Ascending aorta (tissue), 2 donors: ENCODE measurements around the gene ITGA5. TPM values are rescaled to one million over a fixed set of nuclear protein-coding genes. Genes with fewer than 3 reads are reported as not detected.
A peak's percentile ranks its signal among the peaks of the same experiment; 100 is the strongest.

ENCODE experiments used
- DNase-seq, 2 donors: peaks; one replicate each; pipeline ENCODE4 v3.0.0-alpha.2; 2019; ENCODE audit warnings: low spot score in 2 of 2
- H3K27ac ChIP-seq, 2 donors: fragments of 200-600 bp; sonication (generic); one replicate each; pipeline ENCODE4 v1.5.1; 2016 to 2017; ENCODE audit warnings: mild to moderate bottlenecking in 1 of 2
- H3K27me3 ChIP-seq: fragments of 200-600 bp; sonication (generic); one replicate; pipeline ENCODE4 v1.5.1; 2017
- H3K36me3 ChIP-seq, 2 donors: fragments of 200-600 bp; sonication (generic); one replicate each; pipeline ENCODE4 v1.5.1; 2016
- H3K4me1 ChIP-seq, 2 donors: fragments of 200-600 bp; sonication (generic); one replicate each; pipeline ENCODE4 v1.5.1; 2016 to 2017; ENCODE audit warnings: mild to moderate bottlenecking in 1 of 2
- H3K4me3 ChIP-seq, 2 donors: fragments of 200-600 bp; sonication (generic); one replicate each; pipeline ENCODE4 v1.5.1; 2016 to 2017; ENCODE audit warnings: mild to moderate bottlenecking in 1 of 2
- H3K9me3 ChIP-seq, 2 donors: fragments of 200-600 bp; sonication (generic); one replicate each; pipeline ENCODE4 v1.5.1; 2016
- intact Hi-C: fragments of 100-400 bp; cut with DNase I; formaldehyde crosslinking; loops from one replicate; pipeline ENCODE4 v1.15.1; 2023
- total RNA-seq: library from RNA; depleted of rRNA; stranded (reverse); fragments of >200 nt; gene quantifications from one replicate; pipeline ENCODE4 v1.1.0, GENCODE V29; 2016
- TF ChIP-seq, protein P1 (sequence below), 3 experiments: fragments of 200-600 bp in 2 of 3; fragments of 450-650 bp in 1 of 3; sonication (generic) in 2 of 3; IDR thresholded peaks; one replicate each; pipeline ENCODE4 v1.5.1; 2016 to 2019; ENCODE audit warnings: antibody characterized with exemption in 3 of 3, mild to moderate bottlenecking in 1 of 3, moderate library complexity in 1 of 3

ITGA5 gene
- total RNA-seq, 1 donor from 2014 or later = 973 TPM

DNA sequence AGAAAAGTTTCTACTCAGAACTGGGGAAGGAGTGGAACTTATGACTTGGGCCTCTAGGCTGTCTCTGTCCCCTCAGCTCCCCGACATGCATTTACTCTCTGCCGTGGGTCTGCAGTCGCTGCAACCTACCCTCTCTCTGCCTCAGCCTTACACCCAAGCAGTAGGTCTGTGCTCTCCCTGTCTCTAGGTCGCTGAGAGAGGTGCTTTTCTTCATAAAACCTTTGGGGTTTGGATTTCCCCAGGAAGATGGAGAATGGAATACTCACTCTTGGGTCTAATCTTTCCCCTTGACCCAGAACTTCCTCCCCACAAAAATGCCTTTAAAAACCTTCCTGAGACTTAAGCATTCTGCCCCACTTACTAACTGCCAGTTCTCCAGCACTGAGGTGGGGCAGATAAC, 67.7 kb downstream of the ITGA5 start:
- Histone ChIP-seq H3K36me3 (peaks cover 42 to 49% of the 10 kb centered on the region in 2 donors), H3K27ac (peak overlapping the region in 1 of 2 donors; percentile 75), H3K4me3 (no peak overlapping the region), H3K9me3 (no peaks in the 10 kb centered on the region), H3K4me1 (peaks cover 6 to 15% of the 10 kb centered on the region in 2 donors), H3K27me3 (no peaks in the 10 kb centered on the region)
- intact Hi-C loops = loop anchor here (10.0 kb wide), 1 partner anchor 337 kb away; no protein-coding TSS in a partner anchor
- DNase-seq = no peak
- TF ChIP-seq, protein P1, sequence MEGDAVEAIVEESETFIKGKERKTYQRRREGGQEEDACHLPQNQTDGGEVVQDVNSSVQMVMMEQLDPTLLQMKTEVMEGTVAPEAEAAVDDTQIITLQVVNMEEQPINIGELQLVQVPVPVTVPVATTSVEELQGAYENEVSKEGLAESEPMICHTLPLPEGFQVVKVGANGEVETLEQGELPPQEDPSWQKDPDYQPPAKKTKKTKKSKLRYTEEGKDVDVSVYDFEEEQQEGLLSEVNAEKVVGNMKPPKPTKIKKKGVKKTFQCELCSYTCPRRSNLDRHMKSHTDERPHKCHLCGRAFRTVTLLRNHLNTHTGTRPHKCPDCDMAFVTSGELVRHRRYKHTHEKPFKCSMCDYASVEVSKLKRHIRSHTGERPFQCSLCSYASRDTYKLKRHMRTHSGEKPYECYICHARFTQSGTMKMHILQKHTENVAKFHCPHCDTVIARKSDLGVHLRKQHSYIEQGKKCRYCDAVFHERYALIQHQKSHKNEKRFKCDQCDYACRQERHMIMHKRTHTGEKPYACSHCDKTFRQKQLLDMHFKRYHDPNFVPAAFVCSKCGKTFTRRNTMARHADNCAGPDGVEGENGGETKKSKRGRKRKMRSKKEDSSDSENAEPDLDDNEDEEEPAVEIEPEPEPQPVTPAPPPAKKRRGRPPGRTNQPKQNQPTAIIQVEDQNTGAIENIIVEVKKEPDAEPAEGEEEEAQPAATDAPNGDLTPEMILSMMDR (IDR thresholded peaks at IDR 0.05) = no peak

DNA sequence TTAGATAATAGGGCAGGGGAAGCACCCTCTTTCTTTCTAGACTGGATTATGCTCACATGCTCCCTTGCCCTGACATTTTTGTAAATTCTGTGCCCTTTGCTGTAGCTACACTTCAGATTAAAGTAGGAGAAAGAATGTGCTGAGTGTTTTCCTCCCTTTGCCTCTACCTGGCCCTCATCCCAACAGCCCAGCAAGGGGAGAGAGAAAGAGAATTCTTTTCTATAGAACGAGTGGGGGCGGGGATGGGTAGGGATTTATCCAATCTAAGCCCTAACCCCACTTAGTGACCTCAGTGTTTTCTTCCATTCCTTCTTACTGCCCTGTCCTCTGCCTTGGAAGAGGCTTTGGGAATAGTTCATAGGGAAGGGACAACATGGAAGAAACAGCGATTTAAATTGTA, 68.3 kb downstream of the ITGA5 start:
- Histone ChIP-seq H3K9me3 (no peaks in the 10 kb centered on the region), H3K27me3 (no peaks in the 10 kb centered on the region), H3K36me3 (peaks cover 48 to 55% of the 10 kb centered on the region in 2 donors), H3K27ac (no peak overlapping the region), H3K4me1 (peaks cover 6 to 15% of the 10 kb centered on the region in 2 donors), H3K4me3 (no peak overlapping the region)
- TF ChIP-seq, protein P1 (IDR thresholded peaks at IDR 0.05) = no peak
- intact Hi-C loops = loop anchor here (10.0 kb wide), 1 partner anchor 336 kb away; no protein-coding TSS in a partner anchor
- no peak for DNase-seq

GRCh38 chr12:54349679-54350078, 69.4 kb downstream of the ITGA5 start:
- Histone ChIP-seq H3K9me3 (no peaks in the 10 kb centered on the region), H3K27me3 (no peaks in the 10 kb centered on the region), H3K36me3 (peaks cover 58 to 65% of the 10 kb centered on the region in 2 donors), H3K27ac (no peak overlapping the region), H3K4me1 (peaks cover 6 to 15% of the 10 kb centered on the region in 2 donors), H3K4me3 (no peak overlapping the region)
- intact Hi-C loops = loop anchor here (10.0 kb wide), 1 partner anchor 335 kb away; no protein-coding TSS in a partner anchor
- DNase-seq = no peak
- TF ChIP-seq, protein P1 (IDR thresholded peaks at IDR 0.05) = no peak

DNA sequence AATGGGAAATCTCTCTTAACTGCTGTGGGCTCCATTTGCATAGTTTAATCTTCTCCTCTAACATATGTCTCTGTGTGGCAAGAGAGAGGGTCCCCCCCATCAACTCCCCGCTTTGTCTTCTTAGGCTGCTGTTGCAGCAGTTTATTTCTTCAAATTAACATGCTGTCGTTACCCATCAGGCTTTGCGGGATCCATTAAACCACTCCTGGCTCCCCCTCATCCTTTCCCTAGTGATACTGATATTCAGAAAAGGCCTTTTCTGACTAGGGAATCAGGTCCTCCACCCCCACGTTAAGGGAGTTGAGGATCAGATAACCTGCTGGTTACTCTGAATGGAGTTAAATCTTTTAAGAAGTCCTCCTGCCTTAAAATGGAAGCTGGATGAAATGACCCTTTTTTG, 70.0 kb downstream of the ITGA5 start:
- Histone ChIP-seq H3K36me3 (peaks cover 64 to 72% of the 10 kb centered on the region in 2 donors), H3K4me1 (peaks cover 6 to 15% of the 10 kb centered on the region in 2 donors), H3K9me3 (no peaks in the 10 kb centered on the region), H3K27ac (no peak overlapping the region), H3K27me3 (no peaks in the 10 kb centered on the region), H3K4me3 (no peak overlapping the region)
- DNase-seq = no peak
- TF ChIP-seq, protein P1 (IDR thresholded peaks at IDR 0.05) = no peak
- intact Hi-C loops = no loop called here

Other genes starting within 250 kb of the ITGA5 start
- gene SMUG1, start 230.3 kb downstream of the ITGA5 start, total RNA-seq = 21.9 TPM
- 19.4 TPM for gene CBX5, start 139.1 kb downstream of the ITGA5 start, total RNA-seq
- 292 TPM for gene HNRNPA1, start 138.5 kb downstream of the ITGA5 start, total RNA-seq
- not detected for gene NFE2, start 118.3 kb downstream of the ITGA5 start, total RNA-seq
- gene COPZ1, start 94.1 kb downstream of the ITGA5 start, total RNA-seq = 60.3 TPM
- gene GPR84, start 54.8 kb downstream of the ITGA5 start, total RNA-seq = not detected
- 53.2 TPM for gene ZNF385A, start 34.5 kb downstream of the ITGA5 start, total RNA-seq
- not detected for gene GTSF1, start 54.3 kb upstream of the ITGA5 start, total RNA-seq
- gene NCKAP1L, start 78.5 kb upstream of the ITGA5 start, total RNA-seq = 5.4 TPM
- 82.1 TPM for gene PDE1B, start 130.3 kb upstream of the ITGA5 start, total RNA-seq
- 28.7 TPM for gene PPP1R1A, start 169.4 kb upstream of the ITGA5 start, total RNA-seq
- gene LACRT, start 215.6 kb upstream of the ITGA5 start, total RNA-seq = not detected
- not detected for gene DCD, start 229.1 kb upstream of the ITGA5 start, total RNA-seq